IMR-90 (cell line): Measurements from ENCODE around the gene TOM1. TPM values are rescaled to one million over a fixed set of nuclear protein-coding genes. Genes with fewer than 3 reads are reported as not detected.

Experiments used
- ATAC-seq: fragments of 200-7000 bp; cut with Tn5 transposase; 2 replicates; pipeline ENCODE4 v1.9.1; 2020; ENCODE audit warnings: low read depth, mild to moderate bottlenecking, moderate library complexity
- BruUV-seq: library from RNA; stranded (reverse); fragments of 400-500 nt; replicated peaks from 2 replicates; lab custom pipeline; 2021; lab: Mats Ljungman, UMichigan
- CTCF ChIA-PET: fragments of 300-600 bp; formaldehyde crosslinking; extraction: SDS; loops from one replicate; lab custom pipeline; 2021; ENCODE audit warnings: antibody characterized with exemption; lab: Yijun Ruan, JAX
- POLR2A ChIA-PET: fragments of 300-600 bp; sonication (Branson Sonifier 250); formaldehyde crosslinking; loops from one replicate; lab custom pipeline; 2022; ENCODE audit warnings: antibody characterized with exemption; ENCODE audit not compliant: unreplicated experiment; lab: Charles Lee
- DNase-seq: peaks from one replicate; pipeline ENCODE4 v3.0.0; 2013
- H2AFZ ChIP-seq: replicated peaks from 2 replicates; pipeline ENCODE3; 2013; ENCODE audit warnings: low read length, mild to moderate bottlenecking; ENCODE audit not compliant: poor library complexity
- H2AK5ac ChIP-seq: 2 replicates; pipeline ENCODE4 v1.6.1; 2013; ENCODE audit warnings: low read depth, low read length, inconsistent platforms
- H2AK9ac ChIP-seq: replicated peaks from 2 replicates; pipeline ENCODE3; 2013; ENCODE audit warnings: mild to moderate bottlenecking, low read depth, low read length, moderate library complexity; ENCODE audit not compliant: poor library complexity
- H2BK120ac ChIP-seq: 2 replicates; pipeline ENCODE4 v1.6.1; 2013; ENCODE audit warnings: low read depth, low read length, inconsistent platforms
- H2BK15ac ChIP-seq: 3 replicates; pipeline ENCODE4 v1.6.1; 2013; ENCODE audit warnings: low read depth, low read length, inconsistent platforms
- H2BK20ac ChIP-seq: 2 replicates; pipeline ENCODE4 v1.6.1; 2013; ENCODE audit warnings: low read depth, mild to moderate bottlenecking, inconsistent platforms, low read length, moderate library complexity
- H2BK5ac ChIP-seq: 2 replicates; pipeline ENCODE4 v1.6.1; 2013; ENCODE audit warnings: mild to moderate bottlenecking, low read depth, low read length, inconsistent platforms; ENCODE audit not compliant: poor library complexity, severe bottlenecking
- H3K14ac ChIP-seq: replicated peaks from 2 replicates; pipeline ENCODE4 v1.6.1; 2013; ENCODE audit warnings: low read depth, low read length, inconsistent platforms
- H3K18ac ChIP-seq: 2 replicates; pipeline ENCODE4 v1.6.1; 2013; ENCODE audit warnings: low read depth, low read length, control low read depth
- H3K23ac ChIP-seq: 2 replicates; pipeline ENCODE4 v1.6.1; 2013; ENCODE audit warnings: low read depth, low read length, inconsistent platforms
- H3K27ac ChIP-seq: 2 replicates; pipeline ENCODE4 v1.5.1; 2013; ENCODE audit warnings: mild to moderate bottlenecking, control low read depth, low read length; ENCODE audit not compliant: insufficient read depth
- H3K27me3 ChIP-seq: 2 replicates; pipeline ENCODE4 v1.6.1; 2013; ENCODE audit warnings: low read length; ENCODE audit not compliant: control insufficient read depth, insufficient read depth
- H3K36me3 ChIP-seq: 2 replicates; pipeline ENCODE4 v1.6.1; 2013; ENCODE audit warnings: low read length, mixed read lengths; ENCODE audit not compliant: control insufficient read depth, insufficient read depth
- H3K4ac ChIP-seq: 2 replicates; pipeline ENCODE4 v1.6.1; 2013; ENCODE audit warnings: low read depth, low read length, inconsistent platforms
- H3K4me1 ChIP-seq: 2 replicates; pipeline ENCODE4 v1.6.1; 2013; ENCODE audit warnings: low read length, mixed read lengths; ENCODE audit not compliant: control insufficient read depth, insufficient read depth
- H3K4me2 ChIP-seq: 2 replicates; pipeline ENCODE4 v1.6.1; 2013; ENCODE audit warnings: low read depth, mild to moderate bottlenecking, control low read depth, low read length, moderate library complexity
- H3K4me3 ChIP-seq: 2 replicates; pipeline ENCODE4 v1.5.1; 2013; ENCODE audit warnings: low read depth, mild to moderate bottlenecking, control low read depth, low read length, moderate library complexity; ENCODE audit not compliant: insufficient read depth
- H3K56ac ChIP-seq: 2 replicates; pipeline ENCODE4 v1.6.1; 2013; ENCODE audit warnings: low read length, inconsistent platforms; ENCODE audit not compliant: insufficient read depth; ENCODE audit errors: extremely low read depth
- H3K79me1 ChIP-seq, 2 experiments: 2 replicates each; pipeline ENCODE4 v1.6.1; 2013; ENCODE audit warnings: low read length in 2 of 2, inconsistent platforms in 1 of 2, low read depth in 1 of 2
- H3K9ac ChIP-seq: 2 replicates; pipeline ENCODE4 v1.6.1; 2013; ENCODE audit warnings: low read depth, low read length, control low read depth
- H3K9me1 ChIP-seq: 2 replicates; pipeline ENCODE4 v1.6.1; 2013; ENCODE audit warnings: low read length, inconsistent platforms; ENCODE audit not compliant: insufficient read depth
- H3K9me3 ChIP-seq: 2 replicates; pipeline ENCODE4 v1.6.1; 2013; ENCODE audit warnings: low read length; ENCODE audit not compliant: control insufficient read depth, insufficient read depth
- H4K20me1 ChIP-seq: 2 replicates; pipeline ENCODE4 v1.6.1; 2013; ENCODE audit warnings: low read length, inconsistent platforms; ENCODE audit not compliant: insufficient read depth
- H4K5ac ChIP-seq: 2 replicates; pipeline ENCODE4 v1.6.1; 2013; ENCODE audit warnings: mild to moderate bottlenecking, low read depth, low read length, control low read depth
- H4K8ac ChIP-seq, 2 experiments: 2 replicates each; pipeline ENCODE4 v1.6.1; 2013; ENCODE audit warnings: low read depth in 2 of 2, low read length in 2 of 2, control low read depth in 1 of 2, inconsistent platforms in 1 of 2
- H4K91ac ChIP-seq: 2 replicates; pipeline ENCODE4 v1.6.1; 2013; ENCODE audit warnings: low read depth, low read length, inconsistent platforms; ENCODE audit not compliant: insufficient read depth
- BHLHE40 ChIP-seq: fragments of 150-350 bp; IDR thresholded peaks from 2 replicates; pipeline ENCODE4 v1.6.1; 2016; ENCODE audit warnings: mild to moderate bottlenecking, low read depth, low read length
- CEBPB ChIP-seq: IDR thresholded peaks from 2 replicates; pipeline ENCODE4 v1.6.1; 2012; ENCODE audit warnings: low read depth, low read length, improper control_type of control experiment
- FOS ChIP-seq: fragments of 150-350 bp; IDR thresholded peaks from 2 replicates; pipeline ENCODE4 v1.6.1; 2016; ENCODE audit warnings: low read depth, low read length
- MAZ ChIP-seq: IDR thresholded peaks from 2 replicates; pipeline ENCODE4 v1.6.1; 2012; ENCODE audit warnings: low read depth, mild to moderate bottlenecking, low read length, improper control_type of control experiment, moderate library complexity, borderline replicate concordance
- MXI1 ChIP-seq: IDR thresholded peaks from 2 replicates; pipeline ENCODE4 v1.6.1; 2012; ENCODE audit warnings: low read depth, mild to moderate bottlenecking, low read length, moderate library complexity, borderline replicate concordance
- POLR2A ChIP-seq: IDR thresholded peaks from 2 replicates; pipeline ENCODE4 v1.6.1; 2012; ENCODE audit warnings: mild to moderate bottlenecking, low read depth, low read length
- RAD21 ChIP-seq: IDR thresholded peaks from 2 replicates; pipeline ENCODE4 v1.6.1; 2012; ENCODE audit warnings: low read length, improper control_type of control experiment
- RFX5 ChIP-seq: IDR thresholded peaks from 2 replicates; pipeline ENCODE4 v1.8.0; 2012; ENCODE audit warnings: low read depth, mild to moderate bottlenecking, low read length, moderate library complexity
- SMC3 ChIP-seq: fragments of 150-350 bp; IDR thresholded peaks from 2 replicates; pipeline ENCODE4 v1.6.1; 2016; ENCODE audit warnings: low read depth, mild to moderate bottlenecking, antibody characterized with exemption, low read length, moderate library complexity
- USF2 ChIP-seq: fragments of 150-350 bp; IDR thresholded peaks from 2 replicates; pipeline ENCODE4 v1.6.1; 2017; ENCODE audit warnings: mild to moderate bottlenecking, antibody characterized with exemption, low read length, low read depth
- WGBS, 2 experiments: methylation state at CpG; one replicate each; pipeline versions ENCODE4 v1.1.5 to v1.1.7; 2013; ENCODE audit warnings: missing lambda C conversion rate in 2 of 2; ENCODE audit not compliant: insufficient read length in 1 of 2; ENCODE audit errors: extremely low coverage in 2 of 2; 5-methylcytosine and 5-hydroxymethylcytosine counted together
- dilution Hi-C: fragments of 300-500 bp; cut with HindIII; formaldehyde crosslinking; loops from one replicate; pipeline ENCODE4 v1.14.3; 2018; ENCODE audit warnings: low sequenced_read_pairs; ENCODE audit not compliant: unreplicated experiment
- in situ Hi-C: fragments of 300-500 bp; cut with MboI; formaldehyde crosslinking; loops from 3 replicates; pipeline ENCODE4 v1.14.3; 2019; ENCODE audit warnings: low sequenced_read_pairs, inconsistent platforms, mixed read lengths
- intact Hi-C: fragments of 100-400 bp; cut with micrococcal nuclease; formaldehyde crosslinking; loops from 2 replicates; pipeline ENCODE4 v1.10.0; 2022
- polyA plus RNA-seq, 3 experiments: library from polyadenylated mRNA; depleted of rRNA; stranded (reverse); fragments of >200 nt; gene quantifications; 2 replicates each; pipeline ENCODE4 v1.2.3, GENCODE V29; 2012; ENCODE audit warnings: low replicate concordance in 1 of 3
- total RNA-seq: library from RNA; depleted of rRNA; stranded (reverse); fragments of >200 nt; gene quantifications from 2 replicates; pipeline ENCODE4 v1.2.3, GENCODE V29; 2012
- TF ChIP-seq, protein P1 (sequence below): conservative IDR thresholded peaks from 2 replicates; pipeline ENCODE4 v1.5.1; 2012; ENCODE audit warnings: mild to moderate bottlenecking, low read depth, low read length, improper control_type of control experiment
- TF ChIP-seq, protein P2 (sequence below): fragments of 150-350 bp; IDR thresholded peaks from 2 replicates; pipeline ENCODE4 v1.6.1; 2016; ENCODE audit warnings: low read depth, mild to moderate bottlenecking, low read length, moderate library complexity, borderline replicate concordance

Gene TOM1
- total and polyA plus RNA-seq, 2 of the 4 experiments (the other 2 are of a cell fraction), result 38.0 to 46.4 TPM

- Histone ChIP-seq H3K4me1 (peaks cover 6% of the 10 kb centered on the region; the same call in 1 of the 2 replicates), H3K4me2 (no peak overlapping the region), H2BK20ac (no peak overlapping the region), H3K9me1 (0 out of 2 replicates have a peak, but pooled peaks cover 3% of the 10 kb centered on the region), H3K56ac (no peak overlapping the region), H2AK9ac (no peak overlapping the region), H3K4ac (no peak overlapping the region), H4K20me1 (no peaks in the 10 kb centered on the region), H3K36me3 (peaks cover 45% of the 10 kb centered on the region), H2BK15ac (no peak overlapping the region), H2AFZ (no peak overlapping the region), H2AK5ac (no peak overlapping the region), H3K18ac (no peak overlapping the region), H4K8ac (no peak overlapping the region), H4K5ac (no peak overlapping the region), H3K4me3 (no peak overlapping the region), H3K14ac (no peak overlapping the region), H2BK5ac (no peak overlapping the region), H3K9ac (no peak overlapping the region), H2BK120ac (no peak overlapping the region), H3K27ac (no peak overlapping the region), H3K79me1 (peaks cover 0 to 7% of the 10 kb centered on the region in 2 experiments; a peak in 1 of 4 replicates), H3K9me3 (no peaks in the 10 kb centered on the region), H4K91ac (no peak overlapping the region), H3K27me3 (no peaks in the 10 kb centered on the region), H3K23ac (no peak overlapping the region)
- no peak for ATAC-seq
- WGBS, 2 experiments, result 98% methylated on average over 7 of the region's 11 CpGs; no CpG with 5 or more reads in 1 of the 2 experiments
- in situ Hi-C loops, result no loop called here
- DNase-seq, result no peak
- TF ChIP-seq POLR2A, result no peak
- no peak for TF ChIP-seq MAZ
- TF ChIP-seq, protein P1, sequence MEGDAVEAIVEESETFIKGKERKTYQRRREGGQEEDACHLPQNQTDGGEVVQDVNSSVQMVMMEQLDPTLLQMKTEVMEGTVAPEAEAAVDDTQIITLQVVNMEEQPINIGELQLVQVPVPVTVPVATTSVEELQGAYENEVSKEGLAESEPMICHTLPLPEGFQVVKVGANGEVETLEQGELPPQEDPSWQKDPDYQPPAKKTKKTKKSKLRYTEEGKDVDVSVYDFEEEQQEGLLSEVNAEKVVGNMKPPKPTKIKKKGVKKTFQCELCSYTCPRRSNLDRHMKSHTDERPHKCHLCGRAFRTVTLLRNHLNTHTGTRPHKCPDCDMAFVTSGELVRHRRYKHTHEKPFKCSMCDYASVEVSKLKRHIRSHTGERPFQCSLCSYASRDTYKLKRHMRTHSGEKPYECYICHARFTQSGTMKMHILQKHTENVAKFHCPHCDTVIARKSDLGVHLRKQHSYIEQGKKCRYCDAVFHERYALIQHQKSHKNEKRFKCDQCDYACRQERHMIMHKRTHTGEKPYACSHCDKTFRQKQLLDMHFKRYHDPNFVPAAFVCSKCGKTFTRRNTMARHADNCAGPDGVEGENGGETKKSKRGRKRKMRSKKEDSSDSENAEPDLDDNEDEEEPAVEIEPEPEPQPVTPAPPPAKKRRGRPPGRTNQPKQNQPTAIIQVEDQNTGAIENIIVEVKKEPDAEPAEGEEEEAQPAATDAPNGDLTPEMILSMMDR, result no peak
- no peak for TF ChIP-seq FOS
- no peak for TF ChIP-seq CEBPB
- no peak for TF ChIP-seq RAD21
- no peak for TF ChIP-seq MXI1
- TF ChIP-seq SMC3, result no peak
- no peak for TF ChIP-seq BHLHE40
- TF ChIP-seq, protein P2, sequence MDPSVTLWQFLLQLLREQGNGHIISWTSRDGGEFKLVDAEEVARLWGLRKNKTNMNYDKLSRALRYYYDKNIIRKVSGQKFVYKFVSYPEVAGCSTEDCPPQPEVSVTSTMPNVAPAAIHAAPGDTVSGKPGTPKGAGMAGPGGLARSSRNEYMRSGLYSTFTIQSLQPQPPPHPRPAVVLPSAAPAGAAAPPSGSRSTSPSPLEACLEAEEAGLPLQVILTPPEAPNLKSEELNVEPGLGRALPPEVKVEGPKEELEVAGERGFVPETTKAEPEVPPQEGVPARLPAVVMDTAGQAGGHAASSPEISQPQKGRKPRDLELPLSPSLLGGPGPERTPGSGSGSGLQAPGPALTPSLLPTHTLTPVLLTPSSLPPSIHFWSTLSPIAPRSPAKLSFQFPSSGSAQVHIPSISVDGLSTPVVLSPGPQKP, result no peak
- no peak for TF ChIP-seq RFX5
- TF ChIP-seq USF2, result no peak
- CTCF ChIA-PET, result interaction anchor here (0.6 kb wide), 1 partner anchor 78 kb away, joined by 3 read pairs; no protein-coding TSS in a partner anchor
- BruUV-seq, result no TSS peak
- intact Hi-C loops, result no loop called here
- POLR2A ChIA-PET, result no interaction called here
- dilution Hi-C loops, result no loop called here
These were observed 46.3 kb downstream of the TOM1 start for GRCh38 chr22:35345808-35346505.
